ENCODE results near the gene KCNK7.

- no peak for TF ChIP-seq POLR2A (IDR thresholded peaks at IDR 0.05; ENCODE audit: low read length)
- TF ChIP-seq GATA1 (IDR thresholded peaks at IDR 0.05; ENCODE audit: low read depth, low read length): no peak
Observed at GRCh38 chr11:65623852-65624616, 28.4 kb upstream of the KCNK7 start.

Measured in erythroblast (primary cell).